ENCODE measurements around the gene GLB1L.

- TF ChIP-seq POLR2AphosphoS5 (IDR thresholded peaks at IDR 0.05), result no peak
- no peak for TF ChIP-seq CTCF (IDR thresholded peaks at IDR 0.05)
- TF ChIP-seq POLR2A (IDR thresholded peaks at IDR 0.05), result no peak
- TF ChIP-seq EP300 (IDR thresholded peaks at IDR 0.05), result no peak
Measured at GRCh38 chr2:219250049-219250781, 5.0 kb upstream of the GLB1L start.

Measured in gastroesophageal sphincter (tissue), 3 donors.